ENCODE measurements around the gene PRKCB. TPM values are rescaled to one million over a fixed set of nuclear protein-coding genes. Genes with fewer than 3 reads are reported as not detected.

PRKCB gene
- total and polyA plus RNA-seq, 2 of the 8 experiments (the other 6 are each of a cell fraction or from before 2014, with no cell fraction given) = 7.1 to 12.1 TPM

- Histone ChIP-seq H2BK12ac (ENCODE audit: low read depth, low read length) (no peak overlapping the region), H2BK120ac (replicated peaks; ENCODE audit: low read depth, low read length) (no peak overlapping the region), H3K14ac (ENCODE audit: insufficient read length) (no peak overlapping the region), H3K27ac (ENCODE audit: low read depth, low read length) (no peak overlapping the region), H2BK20ac (ENCODE audit: low read length) (no peak overlapping the region), H3K36me3 (ENCODE audit: control insufficient read depth in 2 of 4, insufficient read depth in 4 of 4, low read length in 3 of 4) (no peaks in the 10 kb centered on the region), H3K9ac (replicated peaks in 1 of 4; ENCODE audit: extremely low read depth in 1 of 4, low read depth in 3 of 4, low read length in 3 of 4) (no peak overlapping the region), H2AK5ac (ENCODE audit: low read depth, low read length) (no peak overlapping the region), H3K79me1 (ENCODE audit: low read depth, low read length) (no peaks in the 10 kb centered on the region), H3K27me3 (replicated peaks in 1 of 4; ENCODE audit: control insufficient read depth in 3 of 4, extremely low read depth in 1 of 4, insufficient read depth in 3 of 4, low read length in 3 of 4) (no peaks in the 10 kb centered on the region), H3K4me2 (ENCODE audit: insufficient read depth in 1 of 2, low read depth in 2 of 2, low read length in 2 of 2) (no peak overlapping the region), H2BK15ac (ENCODE audit: low read length) (no peak overlapping the region), H3K4me1 (replicated peaks in 1 of 4; ENCODE audit: control insufficient read depth in 3 of 4, insufficient read depth in 4 of 4, low read length in 3 of 4) (no peaks in the 10 kb centered on the region), H4K91ac (replicated peaks; ENCODE audit: insufficient read length, low read length) (no peak overlapping the region), H2AFZ (ENCODE audit: low read length) (no peak overlapping the region), H4K20me1 (replicated peaks in 1 of 2; ENCODE audit: control insufficient read depth in 1 of 2, insufficient read depth in 2 of 2, low read length in 2 of 2) (no peaks in the 10 kb centered on the region), H4K8ac (ENCODE audit: extremely low read depth, insufficient read depth, low read length) (no peak overlapping the region), H3K4me3 (ENCODE audit: extremely low read depth in 1 of 4, insufficient read depth in 2 of 4, low read depth in 3 of 4, low read length in 4 of 4) (no peak overlapping the region), H3K9me3 (ENCODE audit: insufficient read depth in 2 of 2, low read depth in 1 of 2, low read length in 1 of 2) (no peaks in the 10 kb centered on the region), H3K23ac (ENCODE audit: insufficient read length) (no peak overlapping the region), H3K4ac (replicated peaks; ENCODE audit: insufficient read length, low read depth, low read length) (no peak overlapping the region), H3K56ac (replicated peaks; ENCODE audit: insufficient read length, low read depth, low read length) (no peak overlapping the region), H3K18ac (ENCODE audit: extremely low read depth, low read length) (no peak overlapping the region), H4K5ac (ENCODE audit: insufficient read length, low read depth, low read length) (no peak overlapping the region), H2BK5ac (ENCODE audit: low read depth, low read length) (no peak overlapping the region), H3K79me2 (ENCODE audit: control insufficient read depth in 1 of 2, insufficient read depth in 2 of 2, low read length in 2 of 2) (no peaks in the 10 kb centered on the region), H3K23me2 (ENCODE audit: low read depth, low read length) (no peaks in the 10 kb centered on the region)
- ChIA-PET POLR2A (ENCODE audit: partially characterized antibody) (no interaction called here), CTCF (ENCODE audit: partially characterized antibody) (interaction anchor here (0.7 to 1.5 kb wide), 4 partner anchors 28 to 212 kb away, joined by 3 to 7 read pairs (median 4); no protein-coding TSS in a partner anchor)
- DNase-seq (ENCODE audit: low read depth in 1 of 2, low spot score in 2 of 2) (no peak), FAIRE-seq (no peak)
- 95% methylated on average over 6 of the region's 6 CpGs; no CpG with 5 or more reads in 1 of the 2 experiments for WGBS, 2 experiments (ENCODE audit: extremely low coverage in 1 of 2, insufficient coverage in 1 of 2, insufficient read length in 1 of 2, insufficient replicate concordance in 2 of 2, low coverage in 1 of 2, low lambda C conversion rate in 2 of 2, missing lambda C conversion rate in 1 of 2)
- no peak for TF ChIP-seq FOSL1 (IDR thresholded peaks at IDR 0.05; ENCODE audit: insufficient read depth, low read depth, low read length)
These were observed 169.8 kb downstream of the PRKCB start for GRCh38 chr16:24005577-24005976.
